Fibroblast of lung (primary cell): ENCODE data around the gene PGF.

ENCODE experiments used
- EZH2 ChIP-seq: IDR thresholded peaks from 2 replicates; pipeline ENCODE4 v1.5.1; 2012; ENCODE audit warnings: low read length, control low read depth, mild to moderate bottlenecking; ENCODE audit errors: missing control alignments
- TF ChIP-seq, protein P1 (sequence below), 2 donors: IDR thresholded peaks in 1 of 2; conservative IDR thresholded peaks in 1 of 2; 1 replicate in 1 of 2; 2 replicates in 1 of 2; pipeline ENCODE4 v1.5.1; 2011 to 2012; ENCODE audit warnings: low read length in 2 of 2, control low read depth in 1 of 2, inconsistent platforms in 1 of 2, low read depth in 1 of 2, mild to moderate bottlenecking in 1 of 2

DNA sequence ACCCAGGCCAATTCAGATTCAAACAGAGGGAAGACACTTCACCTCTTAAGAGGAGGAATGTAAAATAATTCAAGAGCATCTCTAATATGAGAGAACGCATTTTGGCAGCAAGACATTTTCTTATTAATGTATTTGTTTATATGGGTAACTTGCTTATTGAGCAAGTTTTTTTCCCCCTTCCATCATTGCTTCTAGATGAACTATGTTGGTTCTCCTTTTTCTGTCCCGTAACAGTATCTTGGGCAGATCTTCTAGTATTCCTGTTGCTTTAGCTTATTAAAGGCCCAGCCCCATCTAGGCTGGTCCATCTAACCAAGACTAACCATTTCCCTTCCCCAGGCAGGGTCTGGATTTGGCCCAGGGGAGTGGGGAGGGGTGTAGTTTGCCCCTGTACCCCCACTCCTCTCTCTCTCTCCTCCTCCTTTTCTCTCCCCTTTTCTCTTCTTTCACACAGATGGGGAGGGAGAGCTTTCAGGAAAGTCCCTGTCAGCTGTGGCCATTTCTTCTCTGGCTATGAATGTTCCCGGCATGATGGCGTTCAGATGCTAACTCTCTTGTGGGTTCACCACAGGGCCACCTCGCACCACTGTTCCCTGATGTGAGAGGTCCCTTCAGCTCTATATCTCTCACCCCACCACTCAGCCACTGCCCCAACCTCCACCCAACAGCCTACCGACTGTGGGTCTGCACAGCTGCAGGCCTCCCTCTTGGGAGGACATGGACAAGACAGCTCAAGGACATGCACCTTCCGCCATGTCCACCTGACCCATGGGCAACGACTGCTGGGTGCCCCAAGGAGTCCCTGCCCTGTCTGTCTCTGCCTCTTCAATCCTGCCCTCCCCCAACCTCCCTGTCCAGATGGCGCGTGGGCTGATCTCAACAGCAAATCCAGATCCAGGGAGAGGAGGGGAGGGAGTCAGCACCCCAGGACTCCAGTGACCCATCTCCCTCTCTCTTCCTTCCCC is 16.6 kb downstream of the PGF start:
- TF ChIP-seq, protein P1, sequence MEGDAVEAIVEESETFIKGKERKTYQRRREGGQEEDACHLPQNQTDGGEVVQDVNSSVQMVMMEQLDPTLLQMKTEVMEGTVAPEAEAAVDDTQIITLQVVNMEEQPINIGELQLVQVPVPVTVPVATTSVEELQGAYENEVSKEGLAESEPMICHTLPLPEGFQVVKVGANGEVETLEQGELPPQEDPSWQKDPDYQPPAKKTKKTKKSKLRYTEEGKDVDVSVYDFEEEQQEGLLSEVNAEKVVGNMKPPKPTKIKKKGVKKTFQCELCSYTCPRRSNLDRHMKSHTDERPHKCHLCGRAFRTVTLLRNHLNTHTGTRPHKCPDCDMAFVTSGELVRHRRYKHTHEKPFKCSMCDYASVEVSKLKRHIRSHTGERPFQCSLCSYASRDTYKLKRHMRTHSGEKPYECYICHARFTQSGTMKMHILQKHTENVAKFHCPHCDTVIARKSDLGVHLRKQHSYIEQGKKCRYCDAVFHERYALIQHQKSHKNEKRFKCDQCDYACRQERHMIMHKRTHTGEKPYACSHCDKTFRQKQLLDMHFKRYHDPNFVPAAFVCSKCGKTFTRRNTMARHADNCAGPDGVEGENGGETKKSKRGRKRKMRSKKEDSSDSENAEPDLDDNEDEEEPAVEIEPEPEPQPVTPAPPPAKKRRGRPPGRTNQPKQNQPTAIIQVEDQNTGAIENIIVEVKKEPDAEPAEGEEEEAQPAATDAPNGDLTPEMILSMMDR (conservative IDR thresholded peaks at IDR 0.05 in 1 of 2, IDR thresholded peaks at IDR 0.05 in 1 of 2; ENCODE audit: low read depth in 1 of 2, low read length in 2 of 2): no peak
- TF ChIP-seq EZH2: no peak
